ENCODE data around the gene GADD45G. TPM values are rescaled to one million over a fixed set of nuclear protein-coding genes. Genes with fewer than 3 reads are reported as not detected.

The GADD45G gene
- total RNA-seq, 1 donor from 2014 or later, result 5.2 TPM

DNA sequence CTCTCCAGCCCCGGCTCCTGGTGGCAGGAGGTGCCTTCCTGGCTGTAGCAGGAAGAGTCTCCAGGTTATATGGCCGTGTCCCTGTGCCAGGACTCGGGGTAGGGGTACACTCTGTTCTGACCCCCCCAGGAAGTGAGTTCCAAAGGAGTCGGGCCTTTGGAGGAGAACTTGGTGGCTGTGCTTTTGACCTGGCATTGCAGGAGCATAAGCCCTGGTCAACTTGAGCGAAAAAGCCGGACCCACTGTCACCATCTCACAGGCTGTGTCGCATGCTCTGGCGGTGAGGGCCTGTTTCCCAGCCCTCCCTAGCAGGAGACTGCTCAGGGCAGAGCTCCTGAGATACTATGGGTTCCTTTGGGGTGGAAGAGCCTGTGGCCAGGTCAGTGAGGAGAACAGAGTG lies 36.0 kb downstream of the GADD45G start:
- TF ChIP-seq, protein P1, sequence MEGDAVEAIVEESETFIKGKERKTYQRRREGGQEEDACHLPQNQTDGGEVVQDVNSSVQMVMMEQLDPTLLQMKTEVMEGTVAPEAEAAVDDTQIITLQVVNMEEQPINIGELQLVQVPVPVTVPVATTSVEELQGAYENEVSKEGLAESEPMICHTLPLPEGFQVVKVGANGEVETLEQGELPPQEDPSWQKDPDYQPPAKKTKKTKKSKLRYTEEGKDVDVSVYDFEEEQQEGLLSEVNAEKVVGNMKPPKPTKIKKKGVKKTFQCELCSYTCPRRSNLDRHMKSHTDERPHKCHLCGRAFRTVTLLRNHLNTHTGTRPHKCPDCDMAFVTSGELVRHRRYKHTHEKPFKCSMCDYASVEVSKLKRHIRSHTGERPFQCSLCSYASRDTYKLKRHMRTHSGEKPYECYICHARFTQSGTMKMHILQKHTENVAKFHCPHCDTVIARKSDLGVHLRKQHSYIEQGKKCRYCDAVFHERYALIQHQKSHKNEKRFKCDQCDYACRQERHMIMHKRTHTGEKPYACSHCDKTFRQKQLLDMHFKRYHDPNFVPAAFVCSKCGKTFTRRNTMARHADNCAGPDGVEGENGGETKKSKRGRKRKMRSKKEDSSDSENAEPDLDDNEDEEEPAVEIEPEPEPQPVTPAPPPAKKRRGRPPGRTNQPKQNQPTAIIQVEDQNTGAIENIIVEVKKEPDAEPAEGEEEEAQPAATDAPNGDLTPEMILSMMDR (IDR thresholded peaks at IDR 0.05; ENCODE audit: insufficient read depth, low read depth, low read length), result no peak
- TF ChIP-seq EZH2 (IDR thresholded peaks at IDR 0.05; ENCODE audit: insufficient read depth, low read length), result no peak
- Mint-ChIP-seq H3K9me3 (ENCODE audit: unreplicated experiment) (no peaks in the 10 kb centered on the region), H3K4me3 (ENCODE audit: unreplicated experiment) (no peak overlapping the region), H3K4me1 (ENCODE audit: low read depth, unreplicated experiment) (peaks cover 9% of the 10 kb centered on the region), H3K27ac (ENCODE audit: unreplicated experiment) (no peak overlapping the region), H3K27me3 (ENCODE audit: low read depth, unreplicated experiment) (peaks cover 45% of the 10 kb centered on the region), H3K36me3 (ENCODE audit: low read depth, unreplicated experiment) (no peaks in the 10 kb centered on the region)
- H4K20me1 ChIP-seq (ENCODE audit: insufficient read depth, low read length), result no peaks in the 10 kb centered on the region
- no peak for DNase-seq (ENCODE audit: low read depth)
- no peaks in the 10 kb centered on the region for H3K27me3 ChIP-seq (ENCODE audit: insufficient read depth, low read length)
- FAIRE-seq, result no peak
- H3K27ac ChIP-seq (ENCODE audit: low read depth, low read length), result no peak overlapping the region
- H3K9ac ChIP-seq (ENCODE audit: low read length), result no peak overlapping the region
- H3K4me1 ChIP-seq (ENCODE audit: insufficient read depth, low read length), result peaks cover 2% of the 10 kb centered on the region
- no peak overlapping the region for H2AFZ ChIP-seq (ENCODE audit: low read depth, low read length)
- H3K36me3 ChIP-seq (ENCODE audit: insufficient read depth, low read length), result no peaks in the 10 kb centered on the region
- H3K4me3 ChIP-seq (ENCODE audit: insufficient read depth, low read depth, low read length), result no peak overlapping the region
- no peaks in the 10 kb centered on the region for H3K79me2 ChIP-seq (ENCODE audit: insufficient read depth, low read length)
- H3K9me3 ChIP-seq (ENCODE audit: insufficient read depth, low read depth, low read length), result no peaks in the 10 kb centered on the region
- H3K4me2 ChIP-seq (ENCODE audit: low read length), result no peak overlapping the region

DNA sequence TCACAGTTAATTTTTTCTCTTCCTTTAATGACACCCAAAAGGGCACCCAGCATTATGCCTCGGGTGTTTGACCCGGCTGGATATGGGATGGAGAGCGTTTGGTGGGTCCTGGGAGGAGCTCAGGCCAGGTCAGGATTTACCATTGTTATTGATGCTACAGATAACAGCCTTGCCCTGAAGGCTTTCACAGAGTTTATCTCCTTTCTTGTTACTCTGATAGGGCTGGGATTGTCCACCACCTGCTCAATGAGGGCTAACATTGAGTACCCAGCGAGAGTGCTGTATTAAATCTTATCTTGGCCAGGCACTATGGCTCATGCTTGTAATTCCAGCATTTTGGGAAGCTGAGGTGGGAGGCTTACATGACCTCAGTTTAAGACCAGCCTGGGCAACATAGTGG lies 37.2 kb downstream of the GADD45G start:
- H3K27me3 ChIP-seq (ENCODE audit: insufficient read depth, low read length), result no peaks in the 10 kb centered on the region
- TF ChIP-seq EZH2 (IDR thresholded peaks at IDR 0.05; ENCODE audit: insufficient read depth, low read length), result no peak
- TF ChIP-seq, protein P1 (IDR thresholded peaks at IDR 0.05; ENCODE audit: insufficient read depth, low read depth, low read length), result no peak
- no peaks in the 10 kb centered on the region for H3K9me3 ChIP-seq (ENCODE audit: insufficient read depth, low read depth, low read length)
- no peaks in the 10 kb centered on the region for H4K20me1 ChIP-seq (ENCODE audit: insufficient read depth, low read length)
- DNase-seq (ENCODE audit: low read depth) (no peak), FAIRE-seq (no peak)
- no peaks in the 10 kb centered on the region for H3K4me1 ChIP-seq (ENCODE audit: insufficient read depth, low read length)
- no peak overlapping the region for H2AFZ ChIP-seq (ENCODE audit: low read depth, low read length)
- Mint-ChIP-seq H3K4me3 (ENCODE audit: unreplicated experiment) (no peak overlapping the region), H3K27ac (ENCODE audit: unreplicated experiment) (no peak overlapping the region), H3K9me3 (ENCODE audit: unreplicated experiment) (peaks cover 4% of the 10 kb centered on the region), H3K4me1 (ENCODE audit: low read depth, unreplicated experiment) (peaks cover 2% of the 10 kb centered on the region), H3K36me3 (ENCODE audit: low read depth, unreplicated experiment) (no peaks in the 10 kb centered on the region), H3K27me3 (ENCODE audit: low read depth, unreplicated experiment) (peaks cover 50% of the 10 kb centered on the region)
- no peak overlapping the region for H3K4me3 ChIP-seq (ENCODE audit: insufficient read depth, low read depth, low read length)
- no peak overlapping the region for H3K27ac ChIP-seq (ENCODE audit: low read depth, low read length)
- H3K79me2 ChIP-seq (ENCODE audit: insufficient read depth, low read length), result no peaks in the 10 kb centered on the region
- no peaks in the 10 kb centered on the region for H3K36me3 ChIP-seq (ENCODE audit: insufficient read depth, low read length)
- no peak overlapping the region for H3K9ac ChIP-seq (ENCODE audit: low read length)
- no peak overlapping the region for H3K4me2 ChIP-seq (ENCODE audit: low read length)

DNA sequence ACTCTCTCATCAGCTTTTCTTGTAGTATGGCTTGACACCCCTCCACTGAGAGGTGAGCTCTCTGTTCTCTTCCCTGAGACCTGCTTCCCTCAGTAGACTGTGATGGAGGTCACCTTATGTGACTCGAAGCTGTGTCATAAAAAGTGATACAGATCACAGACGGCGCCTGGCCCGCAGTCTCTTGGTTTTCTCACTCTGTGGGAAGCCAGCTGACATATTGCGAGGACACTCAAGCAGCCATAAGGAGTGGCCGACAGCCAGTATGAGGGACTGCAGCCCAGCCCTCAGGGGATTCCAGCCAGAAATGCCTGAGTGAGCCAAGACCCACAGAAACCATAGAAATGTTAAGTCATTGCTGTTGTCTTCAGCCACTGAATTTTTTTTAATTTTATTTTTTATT lies 38.0 kb downstream of the GADD45G start:
- DNase-seq (ENCODE audit: low read depth), result peak; percentile 21
- no peak overlapping the region for H3K4me3 ChIP-seq (ENCODE audit: insufficient read depth, low read depth, low read length)
- Mint-ChIP-seq H3K27me3 (ENCODE audit: low read depth, unreplicated experiment) (peaks cover 58% of the 10 kb centered on the region), H3K36me3 (ENCODE audit: low read depth, unreplicated experiment) (no peaks in the 10 kb centered on the region), H3K9me3 (ENCODE audit: unreplicated experiment) (peaks cover 4% of the 10 kb centered on the region), H3K4me3 (ENCODE audit: unreplicated experiment) (no peak overlapping the region), H3K4me1 (ENCODE audit: low read depth, unreplicated experiment) (peaks cover 2% of the 10 kb centered on the region), H3K27ac (ENCODE audit: unreplicated experiment) (no peak overlapping the region)
- no peak overlapping the region for H3K4me2 ChIP-seq (ENCODE audit: low read length)
- H3K27me3 ChIP-seq (ENCODE audit: insufficient read depth, low read length), result no peaks in the 10 kb centered on the region
- no peaks in the 10 kb centered on the region for H3K4me1 ChIP-seq (ENCODE audit: insufficient read depth, low read length)
- no peak overlapping the region for H3K9ac ChIP-seq (ENCODE audit: low read length)
- H3K27ac ChIP-seq (ENCODE audit: low read depth, low read length), result no peak overlapping the region
- no peak overlapping the region for H2AFZ ChIP-seq (ENCODE audit: low read depth, low read length)
- no peaks in the 10 kb centered on the region for H3K9me3 ChIP-seq (ENCODE audit: insufficient read depth, low read depth, low read length)
- H3K79me2 ChIP-seq (ENCODE audit: insufficient read depth, low read length), result no peaks in the 10 kb centered on the region
- TF ChIP-seq, protein P1 (IDR thresholded peaks at IDR 0.05; ENCODE audit: insufficient read depth, low read depth, low read length), result no peak
- TF ChIP-seq EZH2 (IDR thresholded peaks at IDR 0.05; ENCODE audit: insufficient read depth, low read length), result no peak
- no peaks in the 10 kb centered on the region for H3K36me3 ChIP-seq (ENCODE audit: insufficient read depth, low read length)
- H4K20me1 ChIP-seq (ENCODE audit: insufficient read depth, low read length), result no peaks in the 10 kb centered on the region
- no peak for FAIRE-seq

Measured in astrocyte (in vitro differentiated cells and primary cell).